ENCODE measurements around the gene DOCK9.

- TF ChIP-seq CTCF (conservative IDR thresholded peaks at IDR 0.05; ENCODE audit: low read depth, low read length) (no peak), EZH2phosphoT487 (IDR thresholded peaks at IDR 0.05; ENCODE audit: borderline replicate concordance, low read length) (no peak)
Observed at GRCh38 chr13:98829541-98829940, 148.3 kb downstream of the DOCK9 start.
